ENCODE results near the gene RNF138.
A peak's percentile ranks its signal among the peaks of the same experiment; 100 is the strongest.

RNF138 gene

GRCh38 chr18:32095192-32095899 is 3.7 kb downstream of the RNF138 start:
- Histone ChIP-seq H3K4me2 (ENCODE audit: low read depth, low read length, poor library complexity, severe bottlenecking) (peak overlapping the region; percentile 96), H3K4me3 (ENCODE audit: insufficient read depth, low read length, poor library complexity, severe bottlenecking) (no peak overlapping the region)

GRCh38 chr18:32095900-32096229 is 4.2 kb downstream of the RNF138 start:
- Histone ChIP-seq H2AFZ (ENCODE audit: low read depth, low read length, severe bottlenecking) (no peak overlapping the region), H3K27ac (ENCODE audit: low read depth, low read length) (no peak overlapping the region), H3K9me2 (replicated peaks; ENCODE audit: insufficient read depth, low read length) (no peaks in the 10 kb centered on the region), H3K9ac (ENCODE audit: low read length) (no peak overlapping the region), H3K4me3 (ENCODE audit: insufficient read depth, low read length, poor library complexity, severe bottlenecking) (no peak overlapping the region), H3F3A (ENCODE audit: insufficient read depth) (peaks cover 10% of the 10 kb centered on the region; the same call in 1 of the 2 replicates), H4K20me1 (ENCODE audit: low read depth, low read length) (peaks cover 49% of the 10 kb centered on the region), H3K27me3 (ENCODE audit: low read length) (no peaks in the 10 kb centered on the region), H3K79me2 (ENCODE audit: insufficient read depth, low read length) (peaks cover 84% of the 10 kb centered on the region), H3K4me2 (ENCODE audit: low read depth, low read length, poor library complexity, severe bottlenecking) (peak overlapping the region; percentile 96), H3K36me3 (ENCODE audit: low read length) (peaks cover 15% of the 10 kb centered on the region), H3K9me3 (ENCODE audit: insufficient read depth, low read length) (no peaks in the 10 kb centered on the region)
- TF ChIP-seq EZH2phosphoT487 (conservative IDR thresholded peaks at IDR 0.05; ENCODE audit: low read length) = no peak
- TF ChIP-seq, protein P1, sequence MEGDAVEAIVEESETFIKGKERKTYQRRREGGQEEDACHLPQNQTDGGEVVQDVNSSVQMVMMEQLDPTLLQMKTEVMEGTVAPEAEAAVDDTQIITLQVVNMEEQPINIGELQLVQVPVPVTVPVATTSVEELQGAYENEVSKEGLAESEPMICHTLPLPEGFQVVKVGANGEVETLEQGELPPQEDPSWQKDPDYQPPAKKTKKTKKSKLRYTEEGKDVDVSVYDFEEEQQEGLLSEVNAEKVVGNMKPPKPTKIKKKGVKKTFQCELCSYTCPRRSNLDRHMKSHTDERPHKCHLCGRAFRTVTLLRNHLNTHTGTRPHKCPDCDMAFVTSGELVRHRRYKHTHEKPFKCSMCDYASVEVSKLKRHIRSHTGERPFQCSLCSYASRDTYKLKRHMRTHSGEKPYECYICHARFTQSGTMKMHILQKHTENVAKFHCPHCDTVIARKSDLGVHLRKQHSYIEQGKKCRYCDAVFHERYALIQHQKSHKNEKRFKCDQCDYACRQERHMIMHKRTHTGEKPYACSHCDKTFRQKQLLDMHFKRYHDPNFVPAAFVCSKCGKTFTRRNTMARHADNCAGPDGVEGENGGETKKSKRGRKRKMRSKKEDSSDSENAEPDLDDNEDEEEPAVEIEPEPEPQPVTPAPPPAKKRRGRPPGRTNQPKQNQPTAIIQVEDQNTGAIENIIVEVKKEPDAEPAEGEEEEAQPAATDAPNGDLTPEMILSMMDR (IDR thresholded peaks at IDR 0.05; ENCODE audit: insufficient read depth, low read length, poor library complexity, severe bottlenecking) = no peak

More at GRCh38 chr18:32095192-32095899, 3.7 kb downstream of the RNF138 start:
- Histone ChIP-seq H3K9me3 (ENCODE audit: insufficient read depth, low read length) (no peaks in the 10 kb centered on the region), H3K27ac (ENCODE audit: low read depth, low read length) (no peak overlapping the region), H2AFZ (ENCODE audit: low read depth, low read length, severe bottlenecking) (no peak overlapping the region), H3K79me2 (ENCODE audit: insufficient read depth, low read length) (peaks cover 79% of the 10 kb centered on the region), H3F3A (ENCODE audit: insufficient read depth) (peaks cover 15% of the 10 kb centered on the region), H3K27me3 (ENCODE audit: low read length) (no peaks in the 10 kb centered on the region), H3K36me3 (ENCODE audit: low read length) (peaks cover 15% of the 10 kb centered on the region), H3K9me2 (replicated peaks; ENCODE audit: insufficient read depth, low read length) (no peaks in the 10 kb centered on the region), H4K20me1 (ENCODE audit: low read depth, low read length) (peaks cover 46% of the 10 kb centered on the region), H3K9ac (ENCODE audit: low read length) (no peak overlapping the region)
- TF ChIP-seq, protein P1 (IDR thresholded peaks at IDR 0.05; ENCODE audit: insufficient read depth, low read length, poor library complexity, severe bottlenecking) = no peak
- no peak for TF ChIP-seq EZH2phosphoT487 (conservative IDR thresholded peaks at IDR 0.05; ENCODE audit: low read length)

DNA sequence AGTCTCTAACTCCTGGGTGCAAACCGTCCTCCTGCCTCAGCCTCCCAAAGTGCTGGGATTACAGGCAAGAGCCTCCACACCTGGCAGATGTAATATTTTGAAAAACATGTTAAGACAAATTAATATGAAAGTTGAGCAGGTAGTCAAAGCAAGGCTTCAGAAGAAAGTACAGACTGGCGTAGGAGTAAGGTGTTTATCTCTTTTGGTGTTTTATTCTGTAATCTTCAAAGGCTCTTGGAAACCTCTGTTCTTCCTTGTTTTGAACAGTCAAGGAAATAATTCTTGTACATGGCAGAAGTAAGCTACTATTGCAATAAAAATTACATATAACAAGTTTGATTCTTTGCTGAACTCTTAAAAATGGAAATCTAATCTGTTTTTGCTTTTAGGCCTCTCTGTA is 5.3 kb downstream of the RNF138 start:
- Histone ChIP-seq H2AFZ (ENCODE audit: low read depth, low read length, severe bottlenecking) (no peak overlapping the region), H3K79me2 (ENCODE audit: insufficient read depth, low read length) (peaks cover 95% of the 10 kb centered on the region), H3K27me3 (ENCODE audit: low read length) (no peaks in the 10 kb centered on the region), H3K9ac (ENCODE audit: low read length) (no peak overlapping the region), H3F3A (ENCODE audit: insufficient read depth) (peaks cover 4% of the 10 kb centered on the region; the same call in 1 of the 2 replicates), H3K36me3 (ENCODE audit: low read length) (peaks cover 20% of the 10 kb centered on the region), H3K9me2 (replicated peaks; ENCODE audit: insufficient read depth, low read length) (no peaks in the 10 kb centered on the region), H3K27ac (ENCODE audit: low read depth, low read length) (no peak overlapping the region), H3K4me2 (ENCODE audit: low read depth, low read length, poor library complexity, severe bottlenecking) (peak overlapping the region; percentile 10), H3K4me3 (ENCODE audit: insufficient read depth, low read length, poor library complexity, severe bottlenecking) (no peak overlapping the region), H3K9me3 (ENCODE audit: insufficient read depth, low read length) (no peaks in the 10 kb centered on the region), H4K20me1 (ENCODE audit: low read depth, low read length) (peaks cover 60% of the 10 kb centered on the region)
- no peak for TF ChIP-seq EZH2phosphoT487 (conservative IDR thresholded peaks at IDR 0.05; ENCODE audit: low read length)
- TF ChIP-seq, protein P1 (IDR thresholded peaks at IDR 0.05; ENCODE audit: insufficient read depth, low read length, poor library complexity, severe bottlenecking) = no peak

All from SU-DHL-6 (cell line).